PC-3 (cell line): ENCODE measurements around the gene ZBTB7C. TPM values are rescaled to one million over a fixed set of nuclear protein-coding genes. Genes with fewer than 3 reads are reported as not detected.

Source experiments
- ATAC-seq: fragments of 200-7000 bp; cut with Tn5 transposase; 2 replicates; pipeline ENCODE4 v1.9.1; 2020; ENCODE audit warnings: mild to moderate bottlenecking, moderate library complexity
- BruUV-seq: library from RNA; stranded (reverse); fragments of 400-500 nt; replicated peaks from 2 replicates; lab custom pipeline; 2021; lab: Mats Ljungman, UMichigan
- CTCF ChIA-PET: fragments of 300-600 bp; sonication (Branson Sonifier 250); formaldehyde crosslinking; loops from one replicate; lab custom pipeline; 2022; ENCODE audit warnings: antibody characterized with exemption; lab: Charles Lee
- POLR2A ChIA-PET: fragments of 300-600 bp; sonication (Branson Sonifier 250); formaldehyde crosslinking; loops from one replicate; lab custom pipeline; 2022; ENCODE audit warnings: antibody characterized with exemption; ENCODE audit not compliant: unreplicated experiment; lab: Charles Lee
- DNase-seq: peaks from one replicate; pipeline ENCODE4 v3.0.0-alpha.2; 2015
- H2AFZ ChIP-seq: fragments of 300-600 bp; sonication (generic); 2 replicates; pipeline ENCODE4 v1.6.0; 2016; ENCODE audit warnings: antibody characterized with exemption, low read length
- H3F3A ChIP-seq: fragments of 300-600 bp; sonication (generic); one replicate; pipeline ENCODE4 v1.6.0; 2017; ENCODE audit warnings: antibody characterized with exemption, low read length, control low read depth, mild to moderate bottlenecking; ENCODE audit not compliant: unreplicated experiment
- H3K27ac ChIP-seq: fragments of 300-600 bp; sonication (generic); 2 replicates; pipeline ENCODE4 v1.5.1; 2016; ENCODE audit warnings: mild to moderate bottlenecking, low read length
- H3K27me3 ChIP-seq: fragments of 300-600 bp; sonication (generic); 2 replicates; pipeline ENCODE4 v1.6.1; 2016; ENCODE audit warnings: low read length, mixed read lengths
- H3K36me3 ChIP-seq: fragments of 300-600 bp; sonication (generic); 2 replicates; pipeline ENCODE4 v1.6.1; 2016; ENCODE audit warnings: low read depth, mixed run types, low read length, mixed read lengths
- H3K4me1 ChIP-seq: fragments of 300-600 bp; sonication (generic); 2 replicates; pipeline ENCODE4 v1.5.1; 2016; ENCODE audit warnings: low read length; ENCODE audit not compliant: insufficient read depth
- H3K4me2 ChIP-seq: fragments of 300-600 bp; sonication (generic); 2 replicates; pipeline ENCODE4 v1.6.0; 2016; ENCODE audit warnings: low read length
- H3K4me3 ChIP-seq: fragments of 300-600 bp; sonication (generic); 2 replicates; pipeline ENCODE4 v1.5.1; 2016; ENCODE audit warnings: mild to moderate bottlenecking, low read length, mixed read lengths
- H3K79me2 ChIP-seq: fragments of 300-600 bp; sonication (generic); 2 replicates; pipeline ENCODE4 v1.6.1; 2017; ENCODE audit warnings: low read length, mixed read lengths
- H3K9ac ChIP-seq: fragments of 300-600 bp; sonication (generic); 2 replicates; pipeline ENCODE4 v1.6.0; 2016; ENCODE audit warnings: mild to moderate bottlenecking, low read length
- H3K9me2 ChIP-seq: fragments of 300-600 bp; sonication (generic); replicated peaks from 2 replicates; pipeline ENCODE4 v1.6.1; 2016; ENCODE audit warnings: mixed run types, low read length, mixed read lengths
- H3K9me3 ChIP-seq: fragments of 300-600 bp; sonication (generic); 2 replicates; pipeline ENCODE4 v1.6.1; 2016; ENCODE audit warnings: low read length, mixed read lengths
- H4K20me1 ChIP-seq: fragments of 300-600 bp; sonication (generic); 2 replicates; pipeline ENCODE4 v1.6.1; 2016; ENCODE audit warnings: low read length, mixed read lengths
- CTCF ChIP-seq: fragments of 300-600 bp; sonication (generic); conservative IDR thresholded peaks from 2 replicates; pipeline ENCODE4 v1.5.1; 2017; ENCODE audit warnings: antibody characterized with exemption, low read depth, mild to moderate bottlenecking, low read length
- EZH2 ChIP-seq: fragments of 300-600 bp; sonication (generic); IDR thresholded peaks from one replicate; pipeline ENCODE4 v1.6.1; 2017; ENCODE audit warnings: antibody characterized with exemption, mild to moderate bottlenecking, low read length; ENCODE audit not compliant: unreplicated experiment
- EZH2phosphoT487 ChIP-seq: fragments of 300-600 bp; sonication (generic); IDR thresholded peaks from 2 replicates; pipeline ENCODE4 v1.6.1; 2018; ENCODE audit warnings: mild to moderate bottlenecking, antibody characterized with exemption, low read length, borderline replicate concordance
- intact Hi-C: fragments of 100-400 bp; cut with micrococcal nuclease; formaldehyde crosslinking; loops from 2 replicates; pipeline ENCODE4 v1.9.0; 2023
- total RNA-seq: library from RNA; depleted of rRNA; stranded (reverse); fragments of >200 nt; gene quantifications from 2 replicates; pipeline ENCODE4 v1.2.3, GENCODE V29; 2014

Gene ZBTB7C
- total RNA-seq, 1 experiment from 2014 or later: 1.3 TPM

- no peak overlapping the region for H2AFZ ChIP-seq
- TF ChIP-seq CTCF (no peak), EZH2phosphoT487 (no peak), EZH2 (no peak)
Observed at GRCh38 chr18:48342581-48342980, 66.6 kb downstream of the ZBTB7C start.

GRCh38 chr18:48342125-48342524 lies 67.1 kb downstream of the ZBTB7C start:
- no TSS peak for BruUV-seq
- CTCF ChIA-PET: no interaction called here

More at GRCh38 chr18:48342581-48342980, 66.6 kb downstream of the ZBTB7C start:
- Histone ChIP-seq H3K36me3 (no peaks in the 10 kb centered on the region), H3K79me2 (no peaks in the 10 kb centered on the region), H3K4me3 (no peak overlapping the region), H3K9me2 (no peaks in the 10 kb centered on the region), H3K9me3 (no peaks in the 10 kb centered on the region), H3K27me3 (no peaks in the 10 kb centered on the region), H3F3A (no peaks in the 10 kb centered on the region), H3K4me1 (no peaks in the 10 kb centered on the region), H4K20me1 (no peaks in the 10 kb centered on the region), H3K4me2 (no peak overlapping the region), H3K9ac (no peak overlapping the region), H3K27ac (no peak overlapping the region)
- ChIA-PET CTCF (no interaction called here), POLR2A (no interaction called here)
- no peak for DNase-seq
- no peak for ATAC-seq
- BruUV-seq: no TSS peak
- intact Hi-C loops: no loop called here

More at GRCh38 chr18:48342125-48342524, 67.1 kb downstream of the ZBTB7C start:
- no peaks in the 10 kb centered on the region for H3K79me2 ChIP-seq
- H3K36me3 ChIP-seq: no peaks in the 10 kb centered on the region
- H3K27me3 ChIP-seq: no peaks in the 10 kb centered on the region
- H3K27ac ChIP-seq: no peak overlapping the region
- no peaks in the 10 kb centered on the region for H3K9me3 ChIP-seq
- no peak overlapping the region for H3K4me3 ChIP-seq
- ATAC-seq: no peak
- H3F3A ChIP-seq: no peaks in the 10 kb centered on the region
- no peaks in the 10 kb centered on the region for H3K4me1 ChIP-seq
- H3K9me2 ChIP-seq: no peaks in the 10 kb centered on the region
- H2AFZ ChIP-seq: no peak overlapping the region
- H4K20me1 ChIP-seq: no peaks in the 10 kb centered on the region
- no peak for DNase-seq
- intact Hi-C loops: no loop called here
- no peak overlapping the region for H3K9ac ChIP-seq
- POLR2A ChIA-PET: no interaction called here
- TF ChIP-seq EZH2phosphoT487 (no peak), EZH2 (no peak), CTCF (no peak)
- H3K4me2 ChIP-seq: no peak overlapping the region
